Memory B cell (primary cell): ENCODE data around the gene S100G.

Experiments used
- ATAC-seq: fragments of 150-1000 bp; cut with Tn5 transposase; 2 replicates; pipeline ENCODE4 v1.10.0; 2021; ENCODE audit warnings: low read depth, mild to moderate bottlenecking, moderate library complexity
- DNase-seq, 2 donors: peaks; one replicate each; pipeline ENCODE4 v3.0.0; 2022; ENCODE audit warnings: low spot score in 2 of 2
- H3K27ac Mint-ChIP-seq: one replicate; pipeline ENCODE4 v1.8.0; 2022; ENCODE audit warnings: mild to moderate bottlenecking, moderate library complexity, mixed read lengths
- H3K27me3 Mint-ChIP-seq: one replicate; pipeline ENCODE4 v1.8.0; 2022; ENCODE audit warnings: mixed read lengths
- H3K36me3 Mint-ChIP-seq: one replicate; pipeline ENCODE4 v1.8.0; 2022; ENCODE audit warnings: mild to moderate bottlenecking, mixed read lengths
- H3K4me1 Mint-ChIP-seq: one replicate; pipeline ENCODE4 v1.8.0; 2022; ENCODE audit warnings: mixed read lengths
- H3K4me3 Mint-ChIP-seq: one replicate; pipeline ENCODE4 v1.8.0; 2022; ENCODE audit warnings: mild to moderate bottlenecking, moderate library complexity, mixed read lengths
- H3K9me3 Mint-ChIP-seq: one replicate; pipeline ENCODE4 v1.8.0; 2022; ENCODE audit warnings: mixed read lengths

Gene S100G

GRCh38 chrX:16629909-16630308 lies 20.0 kb upstream of the S100G start:
- no peaks in the 10 kb centered on the region for H3K27me3 Mint-ChIP-seq
- DNase-seq, result no peak
- no peak for ATAC-seq
- no peak overlapping the region for H3K4me3 Mint-ChIP-seq
- H3K9me3 Mint-ChIP-seq, result no peaks in the 10 kb centered on the region
- H3K4me1 Mint-ChIP-seq, result no peaks in the 10 kb centered on the region
- H3K27ac Mint-ChIP-seq, result no peak overlapping the region
- H3K36me3 Mint-ChIP-seq, result peaks cover 11% of the 10 kb centered on the region

GRCh38 chrX:16633754-16634153 lies 16.2 kb upstream of the S100G start:
- Mint-ChIP-seq H3K4me3 (no peak overlapping the region), H3K4me1 (no peaks in the 10 kb centered on the region), H3K36me3 (peaks cover 17% of the 10 kb centered on the region), H3K27ac (no peak overlapping the region), H3K9me3 (no peaks in the 10 kb centered on the region), H3K27me3 (no peaks in the 10 kb centered on the region)
- DNase-seq (no peak), ATAC-seq (no peak)

- peaks cover 22% of the 10 kb centered on the region for H3K36me3 Mint-ChIP-seq
- DNase-seq (no peak), ATAC-seq (no peak)
- H3K9me3 Mint-ChIP-seq, result no peaks in the 10 kb centered on the region
- H3K27me3 Mint-ChIP-seq, result no peaks in the 10 kb centered on the region
- H3K4me1 Mint-ChIP-seq, result no peaks in the 10 kb centered on the region
- H3K4me3 Mint-ChIP-seq, result no peak overlapping the region
- H3K27ac Mint-ChIP-seq, result no peak overlapping the region
These were observed 14.9 kb upstream of the S100G start for GRCh38 chrX:16635040-16635439.

- ATAC-seq (no peak), DNase-seq (no peak)
- H3K36me3 Mint-ChIP-seq, result peaks cover 25% of the 10 kb centered on the region
- H3K9me3 Mint-ChIP-seq, result no peaks in the 10 kb centered on the region
- no peak overlapping the region for H3K27ac Mint-ChIP-seq
- H3K27me3 Mint-ChIP-seq, result no peaks in the 10 kb centered on the region
- no peaks in the 10 kb centered on the region for H3K4me1 Mint-ChIP-seq
- H3K4me3 Mint-ChIP-seq, result no peak overlapping the region
These were observed 14.4 kb upstream of the S100G start for GRCh38 chrX:16635596-16635995.

GRCh38 chrX:16638533-16638932 lies 11.4 kb upstream of the S100G start:
- Mint-ChIP-seq H3K36me3 (peaks cover 23% of the 10 kb centered on the region), H3K27me3 (no peaks in the 10 kb centered on the region), H3K9me3 (no peaks in the 10 kb centered on the region), H3K27ac (no peak overlapping the region), H3K4me1 (no peaks in the 10 kb centered on the region), H3K4me3 (no peak overlapping the region)
- ATAC-seq (no peak), DNase-seq (no peak)

- H3K36me3 Mint-ChIP-seq, result peaks cover 25% of the 10 kb centered on the region
- no peaks in the 10 kb centered on the region for H3K9me3 Mint-ChIP-seq
- H3K27ac Mint-ChIP-seq, result no peak overlapping the region
- H3K4me3 Mint-ChIP-seq, result no peak overlapping the region
- ATAC-seq (no peak), DNase-seq (no peak)
- H3K4me1 Mint-ChIP-seq, result no peaks in the 10 kb centered on the region
- no peaks in the 10 kb centered on the region for H3K27me3 Mint-ChIP-seq
These were observed 10.0 kb upstream of the S100G start for GRCh38 chrX:16639966-16640365.

- H3K27me3 Mint-ChIP-seq, result no peaks in the 10 kb centered on the region
- H3K4me3 Mint-ChIP-seq, result no peak overlapping the region
- ATAC-seq (no peak), DNase-seq (no peak)
- H3K4me1 Mint-ChIP-seq, result no peaks in the 10 kb centered on the region
- no peak overlapping the region for H3K27ac Mint-ChIP-seq
- peaks cover 24% of the 10 kb centered on the region for H3K36me3 Mint-ChIP-seq
- no peaks in the 10 kb centered on the region for H3K9me3 Mint-ChIP-seq
These were observed 9.1 kb upstream of the S100G start for GRCh38 chrX:16640823-16641222.

GRCh38 chrX:16643176-16643575 lies 6.8 kb upstream of the S100G start:
- peaks cover 23% of the 10 kb centered on the region for H3K36me3 Mint-ChIP-seq

GRCh38 chrX:16646366-16647138 lies 3.4 kb upstream of the S100G start:
- no peak for DNase-seq
- no peak overlapping the region for H3K27ac Mint-ChIP-seq
- H3K36me3 Mint-ChIP-seq, result peaks cover 8% of the 10 kb centered on the region
- no peaks in the 10 kb centered on the region for H3K4me1 Mint-ChIP-seq
- H3K27me3 Mint-ChIP-seq, result no peaks in the 10 kb centered on the region
- no peaks in the 10 kb centered on the region for H3K9me3 Mint-ChIP-seq
- H3K4me3 Mint-ChIP-seq, result no peak overlapping the region
- no peak for ATAC-seq

More at GRCh38 chrX:16643176-16643575, 6.8 kb upstream of the S100G start:
- ATAC-seq (no peak), DNase-seq (no peak)
- no peak overlapping the region for H3K27ac Mint-ChIP-seq
- no peaks in the 10 kb centered on the region for H3K27me3 Mint-ChIP-seq
- H3K4me3 Mint-ChIP-seq, result no peak overlapping the region
- H3K9me3 Mint-ChIP-seq, result no peaks in the 10 kb centered on the region
- no peaks in the 10 kb centered on the region for H3K4me1 Mint-ChIP-seq

- Mint-ChIP-seq H3K4me3 (no peak overlapping the region), H3K36me3 (peaks cover 11% of the 10 kb centered on the region), H3K27me3 (no peaks in the 10 kb centered on the region), H3K27ac (no peak overlapping the region), H3K4me1 (no peaks in the 10 kb centered on the region), H3K9me3 (no peaks in the 10 kb centered on the region)
- no peak for DNase-seq
- ATAC-seq, result no peak
These were observed 1.6 kb downstream of the S100G start for GRCh38 chrX:16651391-16652024.

- no peaks in the 10 kb centered on the region for H3K4me1 Mint-ChIP-seq
- DNase-seq (no peak), ATAC-seq (no peak)
- no peak overlapping the region for H3K4me3 Mint-ChIP-seq
- no peaks in the 10 kb centered on the region for H3K27me3 Mint-ChIP-seq
- no peak overlapping the region for H3K27ac Mint-ChIP-seq
- H3K36me3 Mint-ChIP-seq, result peaks cover 8% of the 10 kb centered on the region
- no peaks in the 10 kb centered on the region for H3K9me3 Mint-ChIP-seq
These were observed 3.5 kb downstream of the S100G start for GRCh38 chrX:16653424-16653823.

- no peaks in the 10 kb centered on the region for H3K4me1 Mint-ChIP-seq
- H3K9me3 Mint-ChIP-seq, result no peaks in the 10 kb centered on the region
- no peak overlapping the region for H3K4me3 Mint-ChIP-seq
- H3K27me3 Mint-ChIP-seq, result no peaks in the 10 kb centered on the region
- ATAC-seq, result no peak
- no peak overlapping the region for H3K27ac Mint-ChIP-seq
- DNase-seq, result no peak
- H3K36me3 Mint-ChIP-seq, result peaks cover 8% of the 10 kb centered on the region
These were observed 4.1 kb downstream of the S100G start for GRCh38 chrX:16654093-16654492.

GRCh38 chrX:16658284-16658683 lies 8.3 kb downstream of the S100G start:
- no peaks in the 10 kb centered on the region for H3K27me3 Mint-ChIP-seq
- H3K27ac Mint-ChIP-seq, result no peak overlapping the region
- H3K36me3 Mint-ChIP-seq, result peaks cover 2% of the 10 kb centered on the region
- DNase-seq (no peak), ATAC-seq (no peak)
- H3K4me3 Mint-ChIP-seq, result no peak overlapping the region
- H3K4me1 Mint-ChIP-seq, result no peaks in the 10 kb centered on the region
- H3K9me3 Mint-ChIP-seq, result no peaks in the 10 kb centered on the region

- Mint-ChIP-seq H3K36me3 (peaks cover 5% of the 10 kb centered on the region), H3K27me3 (no peaks in the 10 kb centered on the region), H3K9me3 (no peaks in the 10 kb centered on the region)
These were observed 9.4 kb downstream of the S100G start for GRCh38 chrX:16659321-16659720.

GRCh38 chrX:16661495-16661894 lies 11.5 kb downstream of the S100G start:
- no peak for ATAC-seq
- no peaks in the 10 kb centered on the region for H3K4me1 Mint-ChIP-seq

More at GRCh38 chrX:16659321-16659720, 9.4 kb downstream of the S100G start:
- no peak overlapping the region for H3K4me3 Mint-ChIP-seq
- no peak overlapping the region for H3K27ac Mint-ChIP-seq
- H3K4me1 Mint-ChIP-seq, result no peaks in the 10 kb centered on the region
- ATAC-seq (no peak), DNase-seq (no peak)

More at GRCh38 chrX:16661495-16661894, 11.5 kb downstream of the S100G start:
- no peak for DNase-seq
- H3K4me3 Mint-ChIP-seq, result no peak overlapping the region
- H3K27me3 Mint-ChIP-seq, result no peaks in the 10 kb centered on the region
- peaks cover 13% of the 10 kb centered on the region for H3K36me3 Mint-ChIP-seq
- H3K27ac Mint-ChIP-seq, result no peak overlapping the region
- H3K9me3 Mint-ChIP-seq, result no peaks in the 10 kb centered on the region
